H1 (cell line): Measurements from ENCODE around the gene RGL2. TPM values are rescaled to one million over a fixed set of nuclear protein-coding genes. Genes with fewer than 3 reads are reported as not detected.

ENCODE experiments used
- CTCF ChIA-PET: fragments of 300-600 bp; sonication (Branson Sonifier 250); formaldehyde crosslinking; loops from one replicate; lab custom pipeline; 2021; ENCODE audit not compliant: partially characterized antibody; lab: Charles Lee
- POLR2A ChIA-PET: fragments of 300-600 bp; sonication (Branson Sonifier 250); formaldehyde crosslinking; loops from one replicate; lab custom pipeline; 2021; ENCODE audit warnings: inconsistent platforms; ENCODE audit not compliant: partially characterized antibody; lab: Charles Lee
- DNase-seq, 2 experiments: peaks; one replicate each; pipeline versions ENCODE4 v3.0.0 to v3.0.0-alpha.2; 2010 to 2022; ENCODE audit warnings: low spot score in 2 of 2, low read depth in 1 of 2, mixed read lengths in 1 of 2
- FAIRE-seq: peaks from 2 replicates; lab custom pipeline; 2011; peaks lifted over from hg19 to GRCh38; lab: Jason Lieb, UNC
- H2AFZ ChIP-seq: 2 replicates; pipeline ENCODE4 v1.8.1; 2012; ENCODE audit warnings: low read length, inconsistent platforms
- H2AK5ac ChIP-seq: 2 replicates; pipeline ENCODE4 v1.6.1; 2013; ENCODE audit warnings: low read depth, low read length
- H2BK120ac ChIP-seq: replicated peaks from 2 replicates; pipeline ENCODE3; 2013; ENCODE audit warnings: low read depth, low read length, inconsistent platforms
- H2BK12ac ChIP-seq: 2 replicates; pipeline ENCODE4 v1.6.1; 2013; ENCODE audit warnings: low read depth, low read length
- H2BK15ac ChIP-seq: 2 replicates; pipeline ENCODE4 v1.6.1; 2013; ENCODE audit warnings: low read length
- H2BK20ac ChIP-seq: 2 replicates; pipeline ENCODE4 v1.6.1; 2013; ENCODE audit warnings: low read length
- H2BK5ac ChIP-seq: 2 replicates; pipeline ENCODE4 v1.6.1; 2013; ENCODE audit warnings: low read depth, low read length
- H3K14ac ChIP-seq: 2 replicates; pipeline ENCODE4 v1.6.1; 2013; ENCODE audit warnings: inconsistent platforms; ENCODE audit not compliant: insufficient read length
- H3K18ac ChIP-seq: 2 replicates; pipeline ENCODE4 v1.6.1; 2013; ENCODE audit warnings: low read length; ENCODE audit errors: extremely low read depth
- H3K23ac ChIP-seq: 2 replicates; pipeline ENCODE4 v1.6.1; 2013; ENCODE audit warnings: inconsistent platforms; ENCODE audit not compliant: insufficient read length
- H3K23me2 ChIP-seq: 2 replicates; pipeline ENCODE4 v1.6.1; 2013; ENCODE audit warnings: low read depth, low read length
- H3K27ac ChIP-seq: 2 replicates; pipeline ENCODE4 v1.6.1; 2011; ENCODE audit warnings: low read depth, low read length, inconsistent platforms
- H3K27me3 ChIP-seq, 4 experiments: replicated peaks in 1 of 4; 1 replicate in 1 of 4; 2 replicates in 3 of 4; pipeline versions ENCODE4 v1.6.1 to v1.8.1; 2011 to 2013; ENCODE audit warnings: low read length in 3 of 4, mild to moderate bottlenecking in 3 of 4, inconsistent platforms in 2 of 4, mixed read lengths in 2 of 4, moderate library complexity in 1 of 4; ENCODE audit not compliant: control insufficient read depth in 3 of 4, insufficient read depth in 3 of 4; ENCODE audit errors: extremely low read depth in 1 of 4
- H3K36me3 ChIP-seq, 4 experiments: 2 replicates each; pipeline versions ENCODE4 v1.6.1 to v1.8.1; 2011 to 2013; ENCODE audit warnings: mild to moderate bottlenecking in 4 of 4, low read length in 3 of 4, moderate library complexity in 2 of 4, control low read depth in 1 of 4, inconsistent platforms in 1 of 4; ENCODE audit not compliant: insufficient read depth in 4 of 4, control insufficient read depth in 2 of 4
- H3K4ac ChIP-seq: replicated peaks from 2 replicates; pipeline ENCODE3; 2013; ENCODE audit warnings: low read length, low read depth, mixed read lengths, inconsistent platforms; ENCODE audit not compliant: insufficient read length
- H3K4me1 ChIP-seq, 4 experiments: replicated peaks in 1 of 4; 1 replicate in 1 of 4; 2 replicates in 3 of 4; pipeline versions ENCODE4 v1.6.1 to v1.8.1; 2011 to 2013; ENCODE audit warnings: low read length in 3 of 4, inconsistent platforms in 2 of 4, mixed read lengths in 1 of 4; ENCODE audit not compliant: insufficient read depth in 4 of 4, control insufficient read depth in 3 of 4
- H3K4me2 ChIP-seq, 2 experiments: 2 replicates each; pipeline versions ENCODE4 v1.6.1 to v1.8.1; 2011 to 2013; ENCODE audit warnings: low read depth in 2 of 2, low read length in 2 of 2, control low read depth in 1 of 2, inconsistent platforms in 1 of 2, mild to moderate bottlenecking in 1 of 2; ENCODE audit not compliant: insufficient read depth in 1 of 2
- H3K4me3 ChIP-seq, 4 experiments: fragments of 200-600, 300-600 bp in 1 of 4; sonication (generic), shearing (Covaris generic), sonication (Bioruptor Twin) in 1 of 4; 2 replicates each; pipeline versions ENCODE4 v1.5.1 to v1.8.1; 2011 to 2016; ENCODE audit warnings: low read length in 4 of 4, low read depth in 3 of 4, control low read depth in 2 of 4, inconsistent platforms in 2 of 4, mild to moderate bottlenecking in 2 of 4, mixed read lengths in 1 of 4, moderate library complexity in 1 of 4; ENCODE audit not compliant: insufficient read depth in 2 of 4; ENCODE audit errors: extremely low read depth in 1 of 4
- H3K56ac ChIP-seq: replicated peaks from 2 replicates; pipeline ENCODE3; 2013; ENCODE audit warnings: low read depth, mild to moderate bottlenecking, mixed read lengths, low read length, inconsistent platforms; ENCODE audit not compliant: insufficient read length
- H3K79me1 ChIP-seq: 2 replicates; pipeline ENCODE4 v1.6.1; 2013; ENCODE audit warnings: low read depth, low read length, control low read depth
- H3K79me2 ChIP-seq, 2 experiments: 2 replicates each; pipeline versions ENCODE4 v1.6.1 to v1.8.1; 2012 to 2013; ENCODE audit warnings: low read length in 2 of 2, mild to moderate bottlenecking in 2 of 2, inconsistent platforms in 1 of 2; ENCODE audit not compliant: insufficient read depth in 2 of 2, control insufficient read depth in 1 of 2
- H3K9ac ChIP-seq, 4 experiments: replicated peaks in 1 of 4; 1 replicate in 1 of 4; 2 replicates in 3 of 4; pipeline versions ENCODE4 v1.6.1 to v1.8.1; 2011 to 2013; ENCODE audit warnings: low read depth in 3 of 4, low read length in 3 of 4, control low read depth in 2 of 4, mild to moderate bottlenecking in 2 of 4, moderate library complexity in 2 of 4, inconsistent platforms in 1 of 4; ENCODE audit errors: extremely low read depth in 1 of 4
- H3K9me3 ChIP-seq, 2 experiments: 2 replicates each; pipeline versions ENCODE4 v1.6.1 to v1.8.1; 2012 to 2013; ENCODE audit warnings: mild to moderate bottlenecking in 2 of 2, moderate library complexity in 2 of 2, control low read depth in 1 of 2, inconsistent platforms in 1 of 2, low read depth in 1 of 2, low read length in 1 of 2, mixed read lengths in 1 of 2; ENCODE audit not compliant: insufficient read depth in 2 of 2
- H4K20me1 ChIP-seq, 2 experiments: replicated peaks in 1 of 2; 2 replicates each; pipeline versions ENCODE3 to v1.8.1; 2011 to 2013; ENCODE audit warnings: inconsistent platforms in 2 of 2, low read length in 2 of 2, mild to moderate bottlenecking in 1 of 2; ENCODE audit not compliant: insufficient read depth in 2 of 2, control insufficient read depth in 1 of 2
- H4K5ac ChIP-seq: 2 replicates; pipeline ENCODE4 v1.6.1; 2013; ENCODE audit warnings: low read length, low read depth, mixed read lengths, inconsistent platforms; ENCODE audit not compliant: insufficient read length
- H4K8ac ChIP-seq: 2 replicates; pipeline ENCODE4 v1.8.0; 2013; ENCODE audit warnings: mild to moderate bottlenecking, moderate library complexity, low read length, inconsistent platforms; ENCODE audit not compliant: insufficient read depth; ENCODE audit errors: extremely low read depth
- H4K91ac ChIP-seq: replicated peaks from 2 replicates; pipeline ENCODE3; 2013; ENCODE audit warnings: low read length, mixed read lengths, inconsistent platforms; ENCODE audit not compliant: insufficient read length
- BCL11A ChIP-seq, 2 experiments: IDR thresholded peaks; one replicate each; pipeline ENCODE4 v1.6.1; 2011; ENCODE audit warnings: low read depth in 2 of 2, low read length in 2 of 2, mild to moderate bottlenecking in 2 of 2
- CBX5 ChIP-seq: fragments of 300-800, 300-1000 bp; sonication (generic); IDR thresholded peaks from 2 replicates; pipeline ENCODE4 v1.7.1; 2016; ENCODE audit warnings: antibody characterized with exemption, low read length, low read depth
- EGR1 ChIP-seq: IDR thresholded peaks from 2 replicates; pipeline ENCODE4 v1.6.1; 2011; ENCODE audit warnings: low read depth, low read length, borderline replicate concordance
- FOSL1 ChIP-seq: IDR thresholded peaks from 2 replicates; pipeline ENCODE4 v1.6.1; 2011; ENCODE audit warnings: mild to moderate bottlenecking, low read depth, low read length, moderate library complexity; ENCODE audit not compliant: insufficient read depth
- HDAC6 ChIP-seq: IDR thresholded peaks from one replicate; pipeline ENCODE4 v1.7.1; 2012; ENCODE audit warnings: low read depth, mild to moderate bottlenecking, inconsistent platforms, low read length, moderate library complexity
- KDM1A ChIP-seq: fragments of 200-600, 300-600 bp; sonication (generic); IDR thresholded peaks from 2 replicates; pipeline ENCODE4 v1.7.1; 2016; ENCODE audit warnings: mild to moderate bottlenecking, low read length, borderline replicate concordance
- KDM5A ChIP-seq: fragments of 200-600 bp; IDR thresholded peaks from 2 replicates; pipeline ENCODE4 v1.7.1; 2012; ENCODE audit warnings: mild to moderate bottlenecking, low read length, inconsistent platforms, mixed read lengths
- NANOG ChIP-seq: IDR thresholded peaks from 2 replicates; pipeline ENCODE4 v1.6.1; 2011; ENCODE audit warnings: low read length, low read depth, mild to moderate bottlenecking, inconsistent platforms; ENCODE audit not compliant: insufficient read depth, poor library complexity, severe bottlenecking
- POLR2AphosphoS5 ChIP-seq: IDR thresholded peaks from 2 replicates; pipeline ENCODE4 v1.6.1; 2011; ENCODE audit warnings: low read depth, low read length
- POU5F1 ChIP-seq: IDR thresholded peaks from 2 replicates; pipeline ENCODE4 v1.6.1; 2011; ENCODE audit warnings: low read depth, mild to moderate bottlenecking, low read length, moderate library complexity
- RBBP5 ChIP-seq: IDR thresholded peaks from 2 replicates; pipeline ENCODE4 v1.7.1; 2012; ENCODE audit warnings: low read depth, mild to moderate bottlenecking, inconsistent platforms, low read length, moderate library complexity, borderline replicate concordance
- SP2 ChIP-seq: IDR thresholded peaks from 2 replicates; pipeline ENCODE4 v1.6.1; 2012; ENCODE audit warnings: mild to moderate bottlenecking, low read length, inconsistent platforms
- SP4 ChIP-seq: IDR thresholded peaks from 2 replicates; pipeline ENCODE4 v1.6.1; 2012; ENCODE audit warnings: low read length, inconsistent platforms
- TBP ChIP-seq: IDR thresholded peaks from 2 replicates; pipeline ENCODE4 v1.6.1; 2011; ENCODE audit warnings: low read depth, low read length, improper control_type of control experiment
- TEAD4 ChIP-seq: IDR thresholded peaks from 2 replicates; pipeline ENCODE4 v1.6.1; 2012; ENCODE audit warnings: low read depth, low read length, inconsistent platforms, mixed read lengths
- YY1 ChIP-seq: IDR thresholded peaks from 2 replicates; pipeline ENCODE4 v1.6.1; 2011; ENCODE audit warnings: low read depth, mild to moderate bottlenecking, low read length
- WGBS, 2 experiments: shearing (Covaris generic) in 1 of 2; methylation state at CpG; one replicate each; pipeline versions ENCODE4 v1.1.6 to v1.1.7; 2013 to 2015; ENCODE audit warnings: low lambda C conversion rate in 2 of 2, mixed read lengths in 2 of 2, inconsistent platforms in 1 of 2, low coverage in 1 of 2, missing lambda C conversion rate in 1 of 2; ENCODE audit not compliant: insufficient replicate concordance in 2 of 2, insufficient coverage in 1 of 2, insufficient read length in 1 of 2; ENCODE audit errors: extremely low coverage in 1 of 2, missing lambda C conversion rate in 1 of 2; 5-methylcytosine and 5-hydroxymethylcytosine counted together
- polyA plus RNA-seq, 7 experiments: library from polyadenylated mRNA; depleted of rRNA in 3 of 7; stranded (reverse) in 5 of 7; unstranded in 2 of 7; fragments of >200 nt in 5 of 7; fragments of 200-250 nt in 2 of 7; gene quantifications; 1 replicate in 5 of 7; 2 replicates in 1 of 7; 4 replicates in 1 of 7; pipeline versions ENCODE4 v1.2.1 to v1.2.3, GENCODE V29; 2011 to 2013; ENCODE audit warnings: missing spikeins in 2 of 7, mixed read lengths in 2 of 7
- total RNA-seq: library from RNA; stranded (reverse); fragmentation: NEBNext Ultra II Directional; extraction: Animal tissue kit (Norgen Biotek cat#: 25700); gene quantifications from 2 replicates; pipeline ENCODE4 v1.2.1, GENCODE V29; 2021

RGL2 gene
- total and polyA plus RNA-seq, 2 of the 8 experiments (the other 6 are each of a cell fraction or from before 2014, with no cell fraction given) = 58.1 to 80.3 TPM

DNA sequence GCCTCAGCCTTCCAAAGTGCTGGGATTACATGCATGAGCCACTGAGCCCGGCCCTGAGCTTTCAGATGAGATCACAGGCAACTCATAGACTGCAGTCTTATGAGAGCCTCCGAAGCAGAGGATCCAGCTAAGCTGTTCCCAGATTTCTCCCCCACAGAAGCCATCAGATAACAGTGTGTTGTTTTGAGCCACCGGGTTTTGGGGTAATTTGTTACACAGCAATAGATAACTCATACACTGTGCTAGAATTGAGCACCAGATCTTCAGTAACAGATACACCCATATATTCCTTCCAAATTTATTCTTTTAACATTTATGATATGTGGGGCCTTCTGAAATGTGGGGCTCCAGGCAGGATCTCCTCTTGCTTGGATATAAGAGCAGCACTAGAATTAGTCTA, 37.8 kb upstream of the RGL2 start:
- WGBS, 2 experiments = 81% methylated on average over 3 of the region's 3 CpGs; no CpG with 5 or more reads in 1 of the 2 experiments
- Histone ChIP-seq H2BK15ac (no peak overlapping the region), H3K79me1 (no peaks in the 10 kb centered on the region), H2BK12ac (no peak overlapping the region), H3K4me3 (no peak overlapping the region), H3K4ac (no peak overlapping the region), H3K9ac (no peak overlapping the region), H3K36me3 (no peaks in the 10 kb centered on the region), H2BK5ac (no peak overlapping the region), H4K20me1 (no peaks in the 10 kb centered on the region), H3K18ac (no peak overlapping the region), H3K23me2 (no peaks in the 10 kb centered on the region), H3K23ac (no peak overlapping the region), H3K27ac (no peak overlapping the region), H3K27me3 (no peaks in the 10 kb centered on the region), H4K8ac (no peak overlapping the region), H2BK120ac (no peak overlapping the region), H3K4me2 (no peak overlapping the region), H2BK20ac (no peak overlapping the region), H3K14ac (no peak overlapping the region), H3K56ac (no peak overlapping the region), H3K4me1 (no peaks in the 10 kb centered on the region), H3K79me2 (no peaks in the 10 kb centered on the region), H3K9me3 (no peaks in the 10 kb centered on the region), H2AFZ (no peak overlapping the region), H4K5ac (no peak overlapping the region), H4K91ac (no peak overlapping the region), H2AK5ac (no peak overlapping the region)
- DNase-seq (no peak), FAIRE-seq (no peak)
- POLR2A ChIA-PET = interaction anchor here (0.6 kb wide), 1 partner anchor 90 kb away, joined by 3 read pairs; no protein-coding TSS in a partner anchor
- CTCF ChIA-PET = interaction anchor here (0.6 to 4.4 kb wide), 2 partner anchors 9 to 133 kb away, joined by 3 to 22 read pairs; no protein-coding TSS in a partner anchor
- TF ChIP-seq KDM1A (no peak), BCL11A (IDR thresholded peaks at IDR 0.05; ENCODE audit: low read depth in 2 of 2, low read length in 2 of 2) (no peak), SP4 (no peak), TBP (no peak), FOSL1 (no peak), YY1 (no peak), HDAC6 (no peak), SP2 (no peak), NANOG (no peak), TEAD4 (no peak), POU5F1 (no peak), EGR1 (no peak), POLR2AphosphoS5 (no peak), RBBP5 (no peak), KDM5A (no peak), CBX5 (no peak)
